Naive thymus-derived CD4-positive, alpha-beta T cell (primary cell): ENCODE results near the gene SLC23A3. TPM values are rescaled to one million over a fixed set of nuclear protein-coding genes. Genes with fewer than 3 reads are reported as not detected.
A peak's percentile ranks its signal among the peaks of the same experiment; 100 is the strongest.

Experiments used
- ATAC-seq: fragments of 150-1000 bp; cut with Tn5 transposase; 2 replicates; pipeline ENCODE4 v1.10.0; 2021; ENCODE audit warnings: mild to moderate bottlenecking, moderate library complexity
- CTCF ChIA-PET: fragments of 350-600 bp; sonication (Branson Sonifier 250); formaldehyde crosslinking; loops from one replicate; lab custom pipeline; 2021; ENCODE audit warnings: antibody characterized with exemption; lab: Charles Lee
- POLR2A ChIA-PET: fragments of 350-600 bp; sonication (Branson Sonifier 250); formaldehyde crosslinking; loops from one replicate; lab custom pipeline; 2021; ENCODE audit warnings: antibody characterized with exemption, inconsistent platforms; lab: Charles Lee
- DNase-seq, 9 donors: peaks; one replicate each; pipeline versions ENCODE4 v3.0.0 to v3.0.0-alpha.2; 2020 to 2022; ENCODE audit warnings: mixed read lengths in 1 of 9
- H3K27ac ChIP-seq: one replicate; pipeline ENCODE4 v1.7.0; 2013; ENCODE audit warnings: mild to moderate bottlenecking, low read depth, low read length, moderate library complexity
- H3K27me3 ChIP-seq, 2 donors: one replicate each; pipeline ENCODE4 v1.7.0; 2013; ENCODE audit warnings: low read length in 2 of 2, mild to moderate bottlenecking in 2 of 2, moderate library complexity in 2 of 2; ENCODE audit not compliant: control insufficient read depth in 2 of 2, insufficient read depth in 2 of 2
- H3K36me3 ChIP-seq, 3 experiments: 1 replicate in 2 of 3; 2 replicates in 1 of 3; pipeline ENCODE4 v1.7.0; 2013; ENCODE audit warnings: low read length in 3 of 3, mild to moderate bottlenecking in 3 of 3, moderate library complexity in 1 of 3; ENCODE audit not compliant: insufficient read depth in 3 of 3, control insufficient read depth in 2 of 3
- H3K4me1 ChIP-seq, 2 donors: one replicate each; pipeline ENCODE4 v1.7.0; 2013; ENCODE audit warnings: low read length in 2 of 2, mild to moderate bottlenecking in 2 of 2, moderate library complexity in 1 of 2; ENCODE audit not compliant: control insufficient read depth in 2 of 2, insufficient read depth in 2 of 2
- H3K4me3 ChIP-seq: 2 replicates; pipeline ENCODE4 v1.7.0; 2013; ENCODE audit warnings: mild to moderate bottlenecking, low read length
- H3K9me3 ChIP-seq, 3 experiments: 1 replicate in 2 of 3; 2 replicates in 1 of 3; pipeline ENCODE4 v1.7.0; 2013; ENCODE audit warnings: low read length in 3 of 3; ENCODE audit not compliant: control insufficient read depth in 2 of 3
- H3K27ac Mint-ChIP-seq, 9 donors: one replicate each; pipeline ENCODE4 v1.8.0; 2020 to 2022; ENCODE audit warnings: mixed read lengths in 9 of 9, mild to moderate bottlenecking in 8 of 9, moderate library complexity in 5 of 9, inconsistent platforms in 2 of 9
- H3K27me3 Mint-ChIP-seq, 5 donors: one replicate each; pipeline ENCODE4 v1.8.0; 2021 to 2022; ENCODE audit warnings: mixed read lengths in 5 of 5, mild to moderate bottlenecking in 1 of 5
- H3K36me3 Mint-ChIP-seq, 5 donors: one replicate each; pipeline ENCODE4 v1.8.0; 2020 to 2022; ENCODE audit warnings: mixed read lengths in 5 of 5, mild to moderate bottlenecking in 3 of 5, inconsistent platforms in 1 of 5
- H3K4me1 Mint-ChIP-seq, 7 donors: one replicate each; pipeline ENCODE4 v1.8.0; 2020 to 2022; ENCODE audit warnings: mixed read lengths in 7 of 7, mild to moderate bottlenecking in 3 of 7, inconsistent platforms in 1 of 7
- H3K4me3 Mint-ChIP-seq, 10 donors: one replicate each; pipeline ENCODE4 v1.8.0; 2020 to 2022; ENCODE audit warnings: mild to moderate bottlenecking in 10 of 10, mixed read lengths in 10 of 10, moderate library complexity in 6 of 10, inconsistent platforms in 2 of 10
- H3K9me3 Mint-ChIP-seq, 11 donors: one replicate each; pipeline ENCODE4 v1.8.0; 2020 to 2022; ENCODE audit warnings: mixed read lengths in 11 of 11, mild to moderate bottlenecking in 4 of 11, inconsistent platforms in 1 of 11, moderate library complexity in 1 of 11
- intact Hi-C, 2 donors: fragments of 100-400 bp; cut with micrococcal nuclease; formaldehyde crosslinking; loops; one replicate each; pipeline ENCODE4 v1.15.1; 2023
- polyA plus RNA-seq, 2 donors: library from polyadenylated mRNA; unstranded; fragments of 300-500 nt; fragmentation: Illumina TruSeq; gene quantifications; one replicate each; pipeline ENCODE4 v1.2.3, GENCODE V29; 2021
- total RNA-seq, 6 experiments: library from RNA in 5 of 6; stranded (reverse) in 5 of 6; gene quantifications; 1 replicate in 5 of 6; 2 replicates in 1 of 6; pipeline ENCODE4 v1.2.3 and lab custom pipeline; 2021 to 2026

Gene SLC23A3
- total and polyA plus RNA-seq, 7 experiments from 2014 or later = 0.08 to 8.6 (median 2.0) TPM; not detected in 1

DNA sequence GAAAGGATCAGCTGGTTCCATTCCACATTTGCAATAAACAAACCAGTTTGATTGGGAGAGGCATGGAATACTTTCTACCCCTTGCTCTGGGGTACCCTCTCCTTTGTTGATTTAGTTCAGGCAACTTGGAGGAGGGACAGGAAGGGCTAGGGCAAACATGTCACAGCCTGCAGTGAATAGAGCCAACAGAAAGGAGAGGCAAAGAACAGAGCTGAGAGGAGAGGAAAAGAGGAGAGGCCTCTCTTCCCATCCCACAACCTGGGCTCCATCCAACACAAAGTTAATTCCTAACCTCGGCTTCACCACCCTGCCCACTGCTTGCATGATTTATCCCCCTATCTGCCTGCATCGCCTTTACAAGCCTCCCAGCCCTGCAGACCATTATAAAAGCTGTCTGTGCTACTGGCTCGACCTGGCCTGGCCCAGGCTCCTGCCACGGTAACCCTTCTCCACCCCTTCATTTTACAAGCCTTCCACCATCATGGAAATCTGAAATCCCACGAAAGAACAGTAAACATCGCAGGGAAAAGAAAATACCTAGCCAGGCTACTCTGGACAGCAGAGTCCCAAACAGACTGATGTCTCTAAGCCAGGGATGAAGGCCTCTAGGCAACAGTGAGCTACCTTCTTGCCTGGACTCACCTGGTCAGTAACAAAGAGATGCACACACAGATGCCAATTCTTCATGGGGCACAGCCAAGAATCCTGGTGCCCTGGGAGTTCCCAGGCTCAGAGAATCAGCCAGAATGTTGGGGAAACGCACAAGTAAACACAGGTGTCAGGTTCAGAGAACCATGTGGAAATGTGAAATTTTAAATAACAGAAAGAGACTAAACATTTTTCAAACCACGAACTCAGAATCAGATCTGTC is 52.8 kb downstream of the SLC23A3 start:
- ATAC-seq (no peak), DNase-seq (no peak)
- Mint-ChIP-seq H3K4me1 (peaks cover 0 to 29% (median 5%) of the 10 kb centered on the region in 7 donors), H3K27me3 (no peaks in the 10 kb centered on the region), H3K27ac (peak overlapping the region in 1 of 9 donors; percentile 26), H3K9me3 (no peaks in the 10 kb centered on the region), H3K4me3 (no peak overlapping the region), H3K36me3 (peaks cover 0 to 18% (median 0%) of the 10 kb centered on the region in 5 donors)
- POLR2A ChIA-PET = no interaction called here
- no peaks in the 10 kb centered on the region for H3K9me3 ChIP-seq
- CTCF ChIA-PET = interaction anchor here (1.7 to 4.9 kb wide), 2 partner anchors 59 to 87 kb away, joined by 6 to 29 read pairs; no protein-coding TSS in a partner anchor
- no peaks in the 10 kb centered on the region for H3K27me3 ChIP-seq
- H3K27ac ChIP-seq = no peak overlapping the region
- H3K4me1 ChIP-seq = no peaks in the 10 kb centered on the region
- peaks cover 0 to 4% (median 0%) of the 10 kb centered on the region in 3 experiments for H3K36me3 ChIP-seq
- no peak overlapping the region for H3K4me3 ChIP-seq
- intact Hi-C loops = no loop called here

DNA sequence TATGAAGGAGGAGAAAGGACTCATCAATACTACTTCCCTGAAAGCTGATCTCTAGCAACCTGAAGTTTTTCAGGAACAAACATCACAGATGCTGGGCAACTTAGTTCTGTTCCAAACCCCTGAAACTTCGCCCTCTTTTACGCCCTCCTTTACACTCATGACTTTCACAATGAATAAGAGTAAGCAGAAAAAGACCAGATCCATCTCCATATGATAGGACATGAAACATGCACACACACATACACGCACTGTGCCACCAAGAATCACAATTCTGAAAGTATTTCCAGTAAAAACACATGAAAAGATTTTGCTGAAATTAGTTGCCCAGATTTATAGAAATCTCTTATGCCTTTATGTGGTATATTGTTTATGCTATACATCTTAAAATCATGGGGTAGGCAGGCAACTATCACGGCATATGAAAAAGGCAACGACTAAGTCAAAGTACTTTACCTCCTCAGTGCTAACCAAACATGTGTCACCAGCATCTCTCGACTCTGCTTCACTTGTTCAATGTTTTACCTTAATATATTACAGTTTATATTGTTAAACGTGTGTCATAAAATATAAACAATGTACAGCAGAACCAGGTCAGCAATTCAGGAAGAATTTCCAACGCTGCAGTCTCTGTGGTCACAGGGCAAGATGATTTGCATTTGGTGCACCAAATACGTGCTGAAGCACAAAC is 57.0 kb downstream of the SLC23A3 start:
- POLR2A ChIA-PET = interaction anchor here (0.5 kb wide), 1 partner anchor 55 kb away, joined by 3 read pairs; no protein-coding TSS in a partner anchor
- ATAC-seq = no peak
- H3K4me3 ChIP-seq = no peak overlapping the region
- H3K4me3 Mint-ChIP-seq = no peak overlapping the region
- no peaks in the 10 kb centered on the region for H3K9me3 ChIP-seq
- intact Hi-C loops = no loop called here
- H3K4me1 Mint-ChIP-seq = peaks cover 4 to 54% (median 14%) of the 10 kb centered on the region in 7 donors
- DNase-seq = no peak
- no peak overlapping the region for H3K27ac Mint-ChIP-seq
- no peaks in the 10 kb centered on the region for H3K27me3 ChIP-seq
- H3K4me1 ChIP-seq = no peaks in the 10 kb centered on the region
- peaks cover 0 to 28% (median 0%) of the 10 kb centered on the region in 5 donors for H3K36me3 Mint-ChIP-seq
- H3K27ac ChIP-seq = no peak overlapping the region
- H3K9me3 Mint-ChIP-seq = no peaks in the 10 kb centered on the region
- peaks cover 0 to 4% (median 0%) of the 10 kb centered on the region in 3 experiments for H3K36me3 ChIP-seq
- CTCF ChIA-PET = no interaction called here
- no peaks in the 10 kb centered on the region for H3K27me3 Mint-ChIP-seq

DNA sequence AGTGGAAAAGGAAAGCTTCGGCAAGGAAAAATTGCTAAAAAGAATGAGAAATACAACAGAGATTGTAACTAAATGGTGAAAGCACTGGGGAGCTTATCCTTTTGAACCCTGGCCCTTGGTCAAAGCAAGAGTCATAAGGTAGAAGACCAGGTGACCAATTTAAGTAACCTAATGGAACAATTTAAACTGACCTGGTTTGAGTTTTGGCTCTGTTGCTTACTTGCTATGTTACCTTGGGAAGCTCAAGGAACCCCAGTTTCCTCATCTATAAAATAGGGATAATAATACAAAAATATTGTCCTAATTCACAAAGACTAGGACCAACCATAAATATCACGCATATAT is 57.8 kb downstream of the SLC23A3 start:
- Histone ChIP-seq H3K4me3 (no peak overlapping the region), H3K4me1 (no peaks in the 10 kb centered on the region), H3K27ac (no peak overlapping the region), H3K36me3 (peaks cover 0 to 4% (median 0%) of the 10 kb centered on the region in 3 experiments), H3K27me3 (no peaks in the 10 kb centered on the region), H3K9me3 (no peaks in the 10 kb centered on the region)
- CTCF ChIA-PET = interaction anchor here (1.5 kb wide), 1 partner anchor 54 kb away, joined by 6 read pairs; no protein-coding TSS in a partner anchor
- Mint-ChIP-seq H3K4me1 (peaks cover 4 to 55% (median 15%) of the 10 kb centered on the region in 7 donors), H3K27me3 (no peaks in the 10 kb centered on the region), H3K36me3 (peaks cover 0 to 28% (median 0%) of the 10 kb centered on the region in 5 donors), H3K27ac (no peak overlapping the region), H3K9me3 (no peaks in the 10 kb centered on the region), H3K4me3 (no peak overlapping the region)
- intact Hi-C loops = no loop called here
- DNase-seq = no peak
- ATAC-seq = no peak
- POLR2A ChIA-PET = no interaction called here

Other genes with a start within 250 kb of the SLC23A3 start
- not detected for gene CDK5R2, start 210.4 kb downstream of the SLC23A3 start, total RNA-seq
- gene CDK5R2, start 210.4 kb downstream of the SLC23A3 start, polyA plus RNA-seq = not detected
- gene FEV, start 184.8 kb downstream of the SLC23A3 start, total RNA-seq = not detected
- gene FEV, start 184.8 kb downstream of the SLC23A3 start, polyA plus RNA-seq = not detected
- gene CRYBA2, start 176.6 kb downstream of the SLC23A3 start, total RNA-seq = not detected
- gene CRYBA2, start 176.6 kb downstream of the SLC23A3 start, polyA plus RNA-seq = not detected
- not detected for gene CFAP65, start 128.5 kb downstream of the SLC23A3 start, total RNA-seq
- gene CFAP65, start 128.5 kb downstream of the SLC23A3 start, polyA plus RNA-seq = not detected
- gene IHH, start 109.1 kb downstream of the SLC23A3 start, total RNA-seq = under 1 TPM in 2 of 5 experiments, not detected in 3; 0.17 to 0.24 TPM
- not detected for gene IHH, start 109.1 kb downstream of the SLC23A3 start, polyA plus RNA-seq
- gene NHEJ1, start 9.2 kb downstream of the SLC23A3 start, total RNA-seq = 10 to 100 TPM; 11.4 to 24.0 (median 17.9) TPM
- gene NHEJ1, start 9.2 kb downstream of the SLC23A3 start, polyA plus RNA-seq = 10 to 100 TPM; 24.5 to 32.7 TPM
- 10 to 100 TPM; 48.2 to 77.6 (median 64.5) TPM for gene CNPPD1, start 6.9 kb upstream of the SLC23A3 start, total RNA-seq
- gene CNPPD1, start 6.9 kb upstream of the SLC23A3 start, polyA plus RNA-seq = 10 to 100 TPM; 48.2 to 68.7 TPM
- 100 to 1,000 TPM in 2 of 5 experiments, 10 to 100 TPM in 3; 70.2 to 124 (median 90.9) TPM for gene RETREG2, start 8.2 kb upstream of the SLC23A3 start, total RNA-seq
- gene RETREG2, start 8.2 kb upstream of the SLC23A3 start, polyA plus RNA-seq = 10 to 100 TPM; 58.5 to 62.4 TPM
- gene ZFAND2B, start 36.8 kb upstream of the SLC23A3 start, total RNA-seq = 10 to 100 TPM; 50.1 to 79.5 (median 71.3) TPM
- 10 to 100 TPM; 72.4 to 90.7 TPM for gene ZFAND2B, start 36.8 kb upstream of the SLC23A3 start, polyA plus RNA-seq
- gene ABCB6, start 48.9 kb upstream of the SLC23A3 start, total RNA-seq = 10 to 100 TPM in 2 of 5 experiments, 1 to 10 TPM in 3; 4.1 to 30.2 (median 8.3) TPM
- 1 to 10 TPM in 1 of 2 donors, under 1 TPM in 1; 0.66 to 3.2 TPM for gene ABCB6, start 48.9 kb upstream of the SLC23A3 start, polyA plus RNA-seq
- 10 to 100 TPM; 52.6 to 66.0 (median 60.9) TPM for gene ATG9A, start 59.6 kb upstream of the SLC23A3 start, total RNA-seq
- 10 to 100 TPM; 14.0 to 40.0 TPM for gene ATG9A, start 59.6 kb upstream of the SLC23A3 start, polyA plus RNA-seq
- 100 to 1,000 TPM; 117 to 287 (median 169) TPM for gene ANKZF1, start 59.8 kb upstream of the SLC23A3 start, total RNA-seq
- 10 to 100 TPM; 29.7 to 61.4 TPM for gene ANKZF1, start 59.8 kb upstream of the SLC23A3 start, polyA plus RNA-seq
- gene GLB1L, start 75.4 kb upstream of the SLC23A3 start, total RNA-seq = 1 to 10 TPM; 1.9 to 4.5 (median 2.7) TPM
- gene GLB1L, start 75.4 kb upstream of the SLC23A3 start, polyA plus RNA-seq = 1 to 10 TPM; 1.6 to 2.1 TPM
- 10 to 100 TPM; 17.4 to 35.0 (median 21.8) TPM for gene STK16, start 75.5 kb upstream of the SLC23A3 start, total RNA-seq
- gene STK16, start 75.5 kb upstream of the SLC23A3 start, polyA plus RNA-seq = 10 to 100 TPM; 18.8 to 24.4 TPM
- not detected for gene TUBA4B, start 83.2 kb upstream of the SLC23A3 start, total RNA-seq
- gene TUBA4B, start 83.2 kb upstream of the SLC23A3 start, polyA plus RNA-seq = not detected
- 100 to 1,000 TPM in 3 of 5 experiments, 10 to 100 TPM in 2; 82.9 to 260 (median 183) TPM for gene TUBA4A, start 83.9 kb upstream of the SLC23A3 start, total RNA-seq
- 100 to 1,000 TPM; 145 to 336 TPM for gene TUBA4A, start 83.9 kb upstream of the SLC23A3 start, polyA plus RNA-seq
- 100 to 1,000 TPM in 4 of 5 experiments, 10 to 100 TPM in 1; 50.8 to 134 (median 113) TPM for gene DNAJB2, start 109.3 kb upstream of the SLC23A3 start, total RNA-seq
- 1 to 10 TPM; 6.7 to 7.7 TPM for gene DNAJB2, start 109.3 kb upstream of the SLC23A3 start, polyA plus RNA-seq
- gene PTPRN, start 139.4 kb upstream of the SLC23A3 start, total RNA-seq = under 1 TPM in 1 of 5 experiments, not detected in 4; 0.48 TPM
- not detected for gene PTPRN, start 139.4 kb upstream of the SLC23A3 start, polyA plus RNA-seq
- not detected for gene RESP18, start 162.7 kb upstream of the SLC23A3 start, total RNA-seq
- not detected for gene RESP18, start 162.7 kb upstream of the SLC23A3 start, polyA plus RNA-seq
- 100 to 1,000 TPM in 1 of 5 experiments, 10 to 100 TPM in 4; 72.3 to 115 (median 73.9) TPM for gene DNPEP, start 217.9 kb upstream of the SLC23A3 start, total RNA-seq
- 10 to 100 TPM; 57.5 to 61.2 TPM for gene DNPEP, start 217.9 kb upstream of the SLC23A3 start, polyA plus RNA-seq
- 1 to 10 TPM in 1 of 5 experiments, not detected in 4; 1.5 TPM for gene DES, start 248.3 kb upstream of the SLC23A3 start, total RNA-seq
- not detected for gene DES, start 248.3 kb upstream of the SLC23A3 start, polyA plus RNA-seq